Erythroblast (primary cell): ENCODE measurements around the gene AUTS2.

Source experiments
- GATA1 ChIP-seq: IDR thresholded peaks from 2 replicates; pipeline ENCODE4 v1.6.1; 2011; ENCODE audit warnings: low read depth, mild to moderate bottlenecking, control low read depth, low read length, moderate library complexity
- POLR2A ChIP-seq: IDR thresholded peaks from 2 replicates; pipeline ENCODE4 v1.6.1; 2011; ENCODE audit warnings: mild to moderate bottlenecking, low read length

- TF ChIP-seq POLR2A (no peak), GATA1 (no peak)
Measured at GRCh38 chr7:70390251-70390650, 792.0 kb downstream of the AUTS2 start.
